ENCODE measurements around the gene ELMO2.
"Not testable (repeated sequence)": the region's sequence is repeated elsewhere in the genome, so short reads cannot be mapped to it uniquely, and the experiment has no call there.

Gene ELMO2

DNA sequence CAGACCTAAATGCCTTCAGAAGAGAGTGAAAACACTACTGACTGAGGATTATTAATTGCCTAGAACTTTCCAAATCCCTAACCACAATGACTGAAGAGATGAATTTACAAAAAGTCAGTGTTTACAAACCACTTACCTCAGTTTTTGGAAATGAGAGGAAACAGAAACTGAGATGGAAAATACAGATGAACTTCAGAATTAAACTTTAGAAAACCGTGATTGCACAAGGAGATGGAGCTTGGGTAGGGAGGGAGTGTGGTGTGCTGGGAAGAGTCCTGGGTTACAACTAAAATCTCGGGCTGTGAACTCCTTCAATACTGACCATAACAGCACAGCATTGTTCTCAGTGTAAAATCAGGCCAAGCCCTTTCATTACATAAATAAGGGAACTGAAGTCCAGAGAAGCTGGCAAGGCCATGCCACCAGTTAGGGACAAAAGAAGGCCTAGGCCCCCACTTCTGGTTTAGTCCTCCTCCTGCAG, 4.0 kb downstream of the ELMO2 start:
- DNase-seq: no peak

DNA sequence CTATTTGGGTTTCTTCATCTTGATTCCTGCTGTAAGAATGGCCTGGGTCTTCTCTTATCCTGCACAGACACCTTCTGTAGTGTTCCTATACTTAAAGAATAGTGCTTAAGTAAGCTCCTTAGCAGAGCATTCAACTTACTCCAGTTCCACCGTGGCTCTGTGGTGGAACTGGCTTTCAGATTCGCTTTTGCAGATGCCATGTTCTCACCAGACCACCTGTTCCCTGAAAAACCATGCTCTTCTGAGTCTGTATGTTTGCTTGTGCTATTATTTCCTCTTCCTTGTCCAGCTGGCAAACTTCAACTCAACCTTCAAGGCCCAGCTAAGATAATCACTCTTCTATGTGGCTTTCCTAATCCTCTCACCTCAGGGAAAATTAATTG, 4.9 kb downstream of the ELMO2 start:
- DNase-seq: no peak

- DNase-seq: peak; percentile 39
Observed at GRCh38 chr20:46400828-46401477, 5.5 kb downstream of the ELMO2 start.

DNA sequence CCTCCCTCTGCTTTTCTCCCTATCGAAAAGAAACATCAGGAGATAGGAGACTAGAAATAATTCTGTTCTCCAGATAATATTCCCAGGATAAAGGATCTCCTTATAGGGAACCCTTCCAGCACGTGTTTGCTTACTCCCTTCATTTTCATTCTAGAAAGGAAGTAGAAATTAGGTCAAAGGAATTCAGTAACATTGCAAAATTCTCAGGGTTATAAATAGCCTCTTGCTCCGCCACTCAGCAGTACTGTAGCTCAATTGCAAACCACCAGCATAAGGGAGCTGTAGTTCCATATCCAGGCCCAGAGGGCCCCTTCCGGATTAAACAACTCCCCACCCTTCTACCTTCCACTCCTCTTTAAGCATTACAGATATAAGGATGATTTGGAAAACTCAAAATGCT, 6.2 kb downstream of the ELMO2 start:
- DNase-seq: no peak

DNA sequence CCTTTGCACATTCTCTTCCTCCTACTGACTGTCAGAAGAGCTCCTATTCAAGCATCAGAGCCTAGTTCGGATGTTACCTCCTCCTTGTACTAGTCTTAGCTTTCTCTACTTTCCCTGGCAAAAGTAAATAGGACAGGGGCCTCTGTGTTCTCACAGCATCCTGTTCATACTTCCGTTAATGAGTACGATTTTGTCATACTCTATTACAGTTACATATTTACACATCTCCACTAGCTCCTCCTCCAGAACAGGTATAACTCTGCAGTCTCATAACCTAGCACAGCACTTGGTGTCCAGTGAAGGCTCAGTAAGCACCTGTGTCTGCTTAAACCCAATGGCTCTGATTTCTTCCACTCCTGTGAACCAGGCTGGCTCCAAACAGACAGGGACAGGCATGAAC, 7.0 kb downstream of the ELMO2 start:
- no peak for DNase-seq

GRCh38 chr20:46398963-46399362, 7.5 kb downstream of the ELMO2 start:
- no peak for DNase-seq

DNA sequence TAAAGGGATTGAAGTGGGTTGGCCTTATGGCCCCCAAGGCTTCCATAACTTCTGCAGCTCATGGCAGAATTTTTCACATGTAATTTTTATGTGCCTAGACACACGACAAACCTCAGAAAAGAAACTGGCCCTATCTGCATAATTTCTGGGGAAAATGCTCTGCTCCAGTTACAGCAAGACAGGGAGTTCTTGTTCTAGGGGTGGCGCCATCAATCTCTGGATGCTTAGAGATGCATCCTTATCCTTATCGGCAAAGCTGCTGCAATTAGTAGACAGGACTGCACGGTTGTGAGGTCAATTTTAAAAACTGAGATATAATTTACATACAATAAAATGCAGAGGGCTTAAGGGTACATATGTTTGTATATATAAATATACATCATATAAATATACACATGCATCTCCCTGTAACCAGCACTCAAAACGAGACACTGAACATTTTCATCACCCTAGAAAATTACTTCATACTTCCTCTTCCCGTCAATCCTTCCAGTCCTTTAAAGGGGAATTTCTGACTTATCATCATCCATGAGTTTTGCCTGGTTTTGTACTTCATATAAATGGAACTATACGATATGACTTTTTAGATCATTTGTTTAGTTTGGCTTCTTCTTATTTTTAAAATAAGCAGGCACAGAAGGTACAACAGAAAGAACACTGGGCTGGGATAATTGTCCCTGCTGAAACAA, 10.2 kb downstream of the ELMO2 start:
- no peak for DNase-seq

DNA sequence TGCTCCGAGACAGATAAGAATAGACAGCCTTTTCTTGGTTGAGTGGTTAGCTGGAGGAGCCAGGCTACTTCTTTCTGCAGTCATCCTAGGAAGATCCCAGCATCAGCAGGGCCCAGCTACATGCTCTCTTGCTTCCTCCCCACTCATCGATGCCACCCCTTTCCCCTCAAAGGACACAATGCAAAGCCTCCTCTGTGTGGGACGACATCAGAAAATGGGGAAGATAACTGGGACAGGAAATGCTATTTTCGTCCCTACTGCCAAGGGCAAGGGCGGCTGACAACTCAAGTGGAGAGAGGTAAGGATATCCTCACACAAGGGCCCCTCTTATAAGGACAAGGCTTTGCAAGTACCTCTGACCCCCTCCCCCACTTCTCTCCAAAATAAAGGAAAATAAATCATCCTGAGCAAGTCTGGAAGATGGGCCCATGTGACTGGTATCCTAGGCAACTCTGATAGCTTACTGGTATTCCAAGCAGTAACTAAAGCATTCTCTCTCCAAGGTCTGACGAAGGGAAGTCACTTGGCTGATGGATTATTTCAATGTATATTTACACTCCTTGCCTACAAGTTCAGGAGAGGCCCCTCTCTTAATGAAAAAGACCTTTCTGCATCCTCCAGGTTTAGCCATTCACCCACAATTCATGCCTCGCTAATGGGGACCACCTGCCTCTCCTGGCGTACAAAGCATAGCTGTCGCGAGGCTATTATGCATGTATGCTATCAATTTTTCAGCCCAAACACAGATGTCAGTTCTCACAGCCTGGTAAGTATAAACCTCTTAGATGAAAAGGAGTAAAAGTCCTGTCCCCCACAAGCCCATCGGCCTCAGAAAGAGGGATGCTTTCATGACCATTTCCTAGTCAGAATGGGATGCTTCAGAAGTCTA, 11.3 kb downstream of the ELMO2 start:
- no peak for DNase-seq

- DNase-seq: no peak
Observed at GRCh38 chr20:46393967-46394366, 12.4 kb downstream of the ELMO2 start.

DNA sequence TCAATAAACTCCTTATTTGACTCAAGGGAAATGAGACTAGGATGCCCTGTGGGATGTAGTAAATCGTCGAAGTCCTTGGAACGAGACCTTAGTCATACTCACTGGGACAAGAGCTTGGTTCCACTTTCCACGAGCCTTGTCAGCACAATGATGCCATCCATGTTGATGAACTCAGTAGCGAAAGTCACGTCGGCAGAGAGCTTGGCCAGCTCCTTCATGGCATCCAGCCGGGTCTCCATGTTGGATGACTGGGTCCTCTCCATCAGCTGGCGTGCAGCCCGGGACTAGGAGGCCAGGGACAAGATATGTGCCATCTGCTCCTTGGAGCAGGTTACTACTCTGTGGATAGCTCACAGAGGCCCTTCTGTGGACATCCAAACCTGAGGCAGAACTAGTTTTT, 17.5 kb downstream of the ELMO2 start:
- DNase-seq: no peak

GRCh38 chr20:46388201-46388836, 18.1 kb downstream of the ELMO2 start:
- DNase-seq: no peak

DNA sequence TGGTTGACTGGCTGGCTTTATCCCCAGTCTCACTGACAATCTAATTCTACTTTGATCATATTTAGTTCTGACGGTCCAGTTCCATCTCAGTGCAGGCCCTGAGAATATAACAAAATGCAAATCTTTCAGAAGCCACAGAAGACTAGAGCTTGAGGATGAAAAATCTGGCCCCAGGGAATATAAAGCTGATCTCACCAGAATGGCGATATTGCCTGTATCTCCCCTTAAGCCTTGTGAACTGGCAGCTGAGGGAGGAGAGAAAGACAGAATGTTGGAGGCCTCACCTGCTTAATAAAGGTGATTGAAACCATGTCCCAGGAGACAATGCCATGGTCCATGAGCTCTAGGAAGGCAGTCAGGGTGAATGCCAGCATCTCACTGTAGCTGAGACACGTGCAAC, 19.4 kb downstream of the ELMO2 start:
- not testable (repeated sequence) for DNase-seq

DNA sequence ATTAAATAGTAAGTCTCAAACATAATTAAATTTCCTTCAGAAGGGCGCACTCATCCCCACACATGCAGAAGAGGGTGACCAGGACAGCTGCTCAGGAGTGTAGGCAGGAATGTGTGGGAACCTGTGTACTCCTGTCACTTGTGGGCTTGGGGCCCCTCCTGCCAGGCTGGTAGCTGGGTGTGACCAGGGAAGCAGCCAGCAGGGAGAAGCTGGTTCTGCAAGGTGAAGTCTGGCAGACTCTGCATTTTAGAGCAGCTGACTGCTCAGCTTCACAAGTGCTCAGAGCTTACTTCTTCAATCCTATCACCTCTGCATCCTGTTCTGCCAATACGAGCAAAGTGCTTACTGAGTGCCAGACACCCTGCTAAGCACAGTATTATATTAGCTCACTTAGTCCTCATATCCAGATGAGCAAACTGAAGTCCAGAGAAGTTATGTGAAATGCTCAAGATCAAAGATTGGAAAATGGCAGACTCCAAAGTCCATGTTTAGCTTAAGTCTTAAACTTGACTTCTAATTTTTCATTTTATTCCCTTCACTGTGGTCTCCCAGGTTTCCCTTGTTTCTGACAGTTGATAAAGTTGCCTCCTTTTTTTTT, 27.9 kb downstream of the ELMO2 start:
- no peak for DNase-seq

GRCh38 chr20:46377518-46377917, 28.9 kb downstream of the ELMO2 start:
- DNase-seq: no peak

DNA sequence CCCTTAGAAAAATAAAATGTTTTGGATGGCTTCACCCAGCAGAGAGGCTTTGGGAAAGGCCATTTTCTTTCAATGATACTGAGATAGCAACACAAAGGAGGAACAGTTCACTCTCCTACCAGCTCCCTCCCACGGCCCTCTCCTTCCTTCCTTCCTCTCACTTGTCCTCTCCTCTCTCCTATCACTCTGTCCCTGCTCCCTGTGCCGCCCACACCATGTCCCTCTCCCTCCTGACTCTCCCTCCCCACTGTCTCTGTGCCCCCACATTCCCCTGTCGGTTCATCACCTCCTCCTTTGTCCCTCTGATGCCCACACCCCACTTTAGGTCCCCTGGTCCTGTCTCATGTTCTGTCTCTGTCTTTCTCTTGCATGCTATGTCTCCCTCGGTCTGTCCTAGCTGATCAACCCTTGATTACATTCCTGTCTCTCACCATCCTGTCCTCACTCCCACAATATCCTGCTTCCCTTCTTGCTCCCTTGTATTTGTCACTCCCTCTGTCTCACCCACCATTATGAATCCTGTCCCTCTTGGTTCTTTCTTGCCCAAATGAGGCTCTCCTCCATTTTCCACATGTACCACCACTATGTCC, 30.1 kb downstream of the ELMO2 start:
- DNase-seq: no peak

- DNase-seq: no peak
Observed at GRCh38 chr20:46375771-46376170, 30.6 kb downstream of the ELMO2 start.

GRCh38 chr20:46374383-46374782, 32.0 kb downstream of the ELMO2 start:
- DNase-seq: no peak

DNA sequence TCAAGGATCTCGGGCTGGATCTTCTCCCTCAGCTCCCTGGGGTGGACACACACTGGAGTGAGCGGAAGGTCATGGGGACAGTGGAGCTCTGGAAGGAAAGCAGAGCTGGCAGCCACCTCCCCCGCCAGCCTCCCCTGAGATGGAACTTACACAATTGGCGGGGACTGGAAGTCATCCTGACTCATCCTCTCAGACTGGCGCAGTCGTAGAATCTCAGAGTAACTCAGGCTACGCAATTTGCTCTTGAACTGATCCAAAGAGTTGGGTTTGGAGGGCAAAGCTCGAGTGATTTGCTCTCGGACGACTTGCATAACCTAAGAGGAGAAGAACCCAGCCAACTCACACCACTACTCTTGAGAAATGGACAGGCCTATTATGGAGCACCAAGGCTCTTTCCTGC, 34.8 kb downstream of the ELMO2 start:
- no peak for DNase-seq

GRCh38 chr20:46368902-46369268, 37.5 kb downstream of the ELMO2 start:
- no peak for DNase-seq

DNA sequence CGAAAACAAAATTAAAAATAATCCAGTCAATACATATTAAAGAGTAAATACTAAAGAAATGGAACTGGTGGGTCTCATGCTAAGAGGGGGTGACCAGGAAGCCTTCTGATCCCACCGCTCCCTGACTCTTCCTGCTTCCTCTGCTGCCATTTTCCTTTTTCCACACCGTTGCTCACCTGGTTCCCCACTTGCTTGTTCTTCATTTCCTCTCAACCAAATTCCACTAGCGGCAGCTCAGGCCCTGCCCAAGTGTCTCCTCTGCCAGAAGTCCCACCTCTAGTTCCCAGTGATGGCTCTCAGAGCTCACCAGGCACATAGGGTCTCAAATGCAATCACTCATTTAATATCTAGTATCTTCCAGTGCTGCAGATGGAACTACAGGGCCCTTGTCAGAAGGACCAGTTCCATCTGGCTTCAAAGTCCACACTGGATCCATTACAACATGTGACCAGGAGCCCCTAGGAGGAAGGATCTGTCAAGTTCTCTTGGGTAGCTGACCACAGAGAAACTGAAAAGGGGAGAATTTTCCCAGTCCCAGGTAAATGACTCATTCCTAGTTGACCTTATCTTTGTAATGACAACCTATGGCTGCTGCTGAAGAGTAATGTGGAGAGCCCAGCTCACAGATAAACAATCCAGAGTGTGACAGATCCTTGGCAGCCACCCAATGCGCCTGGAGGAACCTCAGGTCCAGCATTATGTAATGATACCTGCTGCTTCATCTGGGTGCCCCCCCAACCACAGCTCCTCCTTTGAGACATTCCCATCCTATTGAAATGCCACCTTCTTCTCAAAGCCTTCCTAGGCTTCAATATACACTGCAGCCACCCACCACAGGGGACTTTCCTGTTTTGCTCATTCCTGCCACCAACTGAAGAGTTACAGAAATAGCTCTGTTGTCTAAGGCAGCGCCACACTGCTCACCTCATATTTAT, 38.2 kb downstream of the ELMO2 start:
- no peak for DNase-seq

GRCh38 chr20:46367234-46367633, 39.2 kb downstream of the ELMO2 start:
- DNase-seq: no peak
